Measurements from ENCODE around the gene FBXO4. TPM values are rescaled to one million over a fixed set of nuclear protein-coding genes. Genes with fewer than 3 reads are reported as not detected.

Gene FBXO4
- polyA plus RNA-seq, 1 experiment = 3.9 TPM

Small RNA genes lying within 50 kb of the gene (small RNA-seq; reads per million reads assigned to genes)
- gene RF00019 (ENCODE audit: insufficient read length, low read depth, low replicate concordance) = not detected

Other genes with a start within 250 kb of the FBXO4 start
- 12.0 and 23.4 TPM in 2 replicates for gene OXCT1, start 54.9 kb upstream of the FBXO4 start, polyA plus RNA-seq (2011; rRNA removed)
- gene RIMOC1, start 20.9 kb upstream of the FBXO4 start, polyA plus RNA-seq (2011; rRNA removed) = 11.1 and 27.6 TPM in 2 replicates

Measured in BJ (cell line).